HT-29 (cell line): ENCODE results near the gene GUCY1A1. TPM values are rescaled to one million over a fixed set of nuclear protein-coding genes. Genes with fewer than 3 reads are reported as not detected.
A peak's percentile ranks its signal among the peaks of the same experiment; 100 is the strongest.

Source experiments
- DNase-seq: peaks from one replicate; pipeline ENCODE4 v3.0.0-alpha.2; 2015; ENCODE audit warnings: low spot score
- total RNA-seq: library from RNA; depleted of rRNA; stranded (reverse); fragments of >200 nt; shearing (Covaris generic); gene quantifications from 2 replicates; pipeline ENCODE4 v1.2.3, GENCODE V29; 2014

Gene GUCY1A1
- total RNA-seq, 1 experiment from 2014 or later, result 0.61 TPM

- no peak for DNase-seq
Observed at GRCh38 chr4:155659176-155659575, 7.5 kb upstream of the GUCY1A1 start.

GRCh38 chr4:155660436-155660835, 6.2 kb upstream of the GUCY1A1 start:
- no peak for DNase-seq

- DNase-seq, result no peak
Observed at GRCh38 chr4:155665054-155665453, 1.6 kb upstream of the GUCY1A1 start.

- DNase-seq, result no peak
Observed at GRCh38 chr4:155667222-155667567, 547 bp downstream of the GUCY1A1 start.

- DNase-seq, result no peak
Observed at GRCh38 chr4:155667568-155668511, 1.2 kb downstream of the GUCY1A1 start.

- no peak for DNase-seq
Observed at GRCh38 chr4:155668707-155669220, 2.1 kb downstream of the GUCY1A1 start.

- DNase-seq, result peak; percentile 16
Observed at GRCh38 chr4:155672342-155672741, 5.7 kb downstream of the GUCY1A1 start.

GRCh38 chr4:155673453-155673979, 6.9 kb downstream of the GUCY1A1 start:
- DNase-seq, result no peak

- no peak for DNase-seq
Observed at GRCh38 chr4:155674669-155675071, 8.0 kb downstream of the GUCY1A1 start.

GRCh38 chr4:155675709-155676429, 9.2 kb downstream of the GUCY1A1 start:
- no peak for DNase-seq

- no peak for DNase-seq
Observed at GRCh38 chr4:155676430-155676825, 9.8 kb downstream of the GUCY1A1 start.

GRCh38 chr4:155678011-155678410, 11.4 kb downstream of the GUCY1A1 start:
- no peak for DNase-seq

- DNase-seq, result no peak
Observed at GRCh38 chr4:155679343-155679742, 12.7 kb downstream of the GUCY1A1 start.

GRCh38 chr4:155681886-155682285, 15.2 kb downstream of the GUCY1A1 start:
- DNase-seq, result no peak

- DNase-seq, result no peak
Observed at GRCh38 chr4:155684423-155684822, 17.8 kb downstream of the GUCY1A1 start.

GRCh38 chr4:155684892-155685541, 18.4 kb downstream of the GUCY1A1 start:
- DNase-seq, result no peak

- DNase-seq, result no peak
Observed at GRCh38 chr4:155687380-155687982, 20.8 kb downstream of the GUCY1A1 start.

GRCh38 chr4:155688211-155688610, 21.6 kb downstream of the GUCY1A1 start:
- DNase-seq, result no peak

GRCh38 chr4:155688860-155689259, 22.2 kb downstream of the GUCY1A1 start:
- DNase-seq, result no peak

GRCh38 chr4:155690044-155690837, 23.6 kb downstream of the GUCY1A1 start:
- DNase-seq, result no peak

GRCh38 chr4:155692361-155692760, 25.7 kb downstream of the GUCY1A1 start:
- DNase-seq, result no peak
